Kidney (tissue), 14 donors: ENCODE measurements around the gene OR2C3. TPM values are rescaled to one million over a fixed set of nuclear protein-coding genes. Genes with fewer than 3 reads are reported as not detected.

ENCODE experiments used
- DNase-seq, 5 donors: peaks; one replicate each; pipeline ENCODE4 v3.0.0-alpha.2; 2013 to 2020
- FAIRE-seq: peaks from 2 replicates; lab custom pipeline; 2012; peaks lifted over from hg19 to GRCh38; lab: Jason Lieb, UNC
- H3K27ac ChIP-seq, 2 donors: one replicate each; pipeline ENCODE4 v1.7.0; 2013; ENCODE audit warnings: low read depth in 2 of 2, low read length in 2 of 2, inconsistent platforms in 1 of 2
- H3K27me3 ChIP-seq: one replicate; pipeline ENCODE4 v1.7.1; 2013; ENCODE audit warnings: low read length, inconsistent platforms; ENCODE audit not compliant: control insufficient read depth, insufficient read depth
- H3K36me3 ChIP-seq, 3 donors: one replicate each; pipeline versions ENCODE4 v1.7.0 to v1.7.1; 2013; ENCODE audit warnings: low read length in 3 of 3, control low read depth in 1 of 3, inconsistent platforms in 1 of 3; ENCODE audit not compliant: insufficient read depth in 3 of 3, control insufficient read depth in 2 of 3
- H3K4me1 ChIP-seq, 3 donors: one replicate each; pipeline versions ENCODE4 v1.7.0 to v1.7.1; 2013; ENCODE audit warnings: low read length in 3 of 3, inconsistent platforms in 1 of 3, low read depth in 1 of 3; ENCODE audit not compliant: control insufficient read depth in 2 of 3, insufficient read depth in 2 of 3
- H3K4me3 ChIP-seq, 3 donors: one replicate each; pipeline versions ENCODE4 v1.7.0 to v1.8.1; 2013; ENCODE audit warnings: low read length in 3 of 3, control low read depth in 1 of 3, inconsistent platforms in 1 of 3
- H3K9ac ChIP-seq, 3 donors: one replicate each; pipeline versions ENCODE4 v1.7.0 to v1.7.1; 2013; ENCODE audit warnings: low read length in 3 of 3, control low read depth in 1 of 3, inconsistent platforms in 1 of 3
- H3K9me3 ChIP-seq, 3 donors: one replicate each; pipeline versions ENCODE4 v1.7.0 to v1.7.1; 2013; ENCODE audit warnings: low read length in 3 of 3, control low read depth in 1 of 3, inconsistent platforms in 1 of 3; ENCODE audit not compliant: control insufficient read depth in 2 of 3, insufficient read depth in 1 of 3
- CTCF ChIP-seq: IDR thresholded peaks from 3 replicates; pipeline ENCODE4 v1.5.1; 2012; ENCODE audit warnings: mild to moderate bottlenecking, moderate library complexity, borderline replicate concordance; ENCODE audit not compliant: insufficient read depth; ENCODE audit errors: extremely low read depth
- intact Hi-C: fragments of 100-400 bp; cut with DNase I; formaldehyde crosslinking; loops from one replicate; pipeline ENCODE4 v1.11.1; 2022
- polyA plus RNA-seq: library from polyadenylated mRNA; stranded (reverse); fragments of 350-450 nt; fragmentation: Illumina TruSeq; extraction: RNeasy Lipid Tissue Mini Kit (QIAGEN cat#74804); gene quantifications from one replicate; pipeline ENCODE4 v1.2.3, GENCODE V29; 2014; ENCODE audit warnings: low read depth, low replicate concordance; ENCODE audit not compliant: insufficient read depth
- total RNA-seq: library from RNA; stranded (reverse); fragmentation: NEBNext Ultra II Directional; extraction: Animal tissue kit (Norgen Biotek cat#: 25700); gene quantifications from one replicate; pipeline ENCODE4 v1.2.1, GENCODE V29; 2021
- donor health status: control.
- donor health status: control.
- donor health status: control.
- donor health status: control.
- donor health status: control.
- donor health status: DM: yes; HTN: yes; CAD: no.
- donor health status: Normal renal cell carcinoma (clear cell type).

Gene OR2C3
- total and polyA plus RNA-seq, 2 donors from 2014 or later: 0.06 TPM; not detected in 1

DNA sequence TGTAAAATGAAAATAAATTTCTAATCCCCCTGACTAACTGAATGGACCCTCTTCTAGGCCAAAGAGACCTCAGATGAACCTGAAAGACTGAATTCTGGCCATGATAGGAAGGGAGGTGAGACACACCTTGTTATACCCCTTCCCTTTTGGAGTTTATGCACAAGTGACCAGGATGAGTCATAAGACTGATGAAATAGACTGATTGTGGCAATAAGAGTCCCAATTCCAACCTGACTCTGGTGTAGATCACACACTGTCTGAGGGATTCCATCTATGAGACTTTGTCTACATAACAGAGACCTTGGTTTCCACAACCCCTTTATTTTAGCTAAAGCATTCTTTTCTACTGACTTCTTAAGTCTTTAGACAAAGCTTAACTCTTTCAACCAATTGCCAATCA is 38.4 kb upstream of the OR2C3 start:
- Histone ChIP-seq H3K36me3 (no peaks in the 10 kb centered on the region), H3K9ac (no peak overlapping the region), H3K4me1 (no peaks in the 10 kb centered on the region), H3K27ac (no peak overlapping the region), H3K4me3 (no peak overlapping the region), H3K9me3 (no peaks in the 10 kb centered on the region), H3K27me3 (no peaks in the 10 kb centered on the region)
- no peak for FAIRE-seq
- intact Hi-C loops: no loop called here
- TF ChIP-seq CTCF: no peak
- no peak for DNase-seq

DNA sequence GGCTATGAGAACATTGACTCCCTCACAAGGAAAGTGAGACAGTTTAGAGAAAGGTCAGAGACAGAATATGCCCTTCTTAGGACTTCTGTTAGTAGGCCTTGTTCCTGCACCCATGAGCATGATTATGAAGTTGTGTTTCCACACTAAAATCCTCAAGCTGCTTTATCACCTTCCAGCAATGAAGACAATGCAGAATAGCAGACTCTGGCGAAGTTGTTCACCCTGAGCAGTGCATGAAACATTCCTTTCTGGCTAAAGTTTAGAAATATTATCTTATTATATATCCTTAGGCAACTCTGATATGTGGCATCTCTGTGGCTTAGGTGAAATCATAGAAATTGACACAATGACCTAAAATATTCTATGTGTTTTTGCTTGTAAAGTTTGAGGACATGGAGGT is 38.0 kb upstream of the OR2C3 start:
- Histone ChIP-seq H3K27me3 (no peaks in the 10 kb centered on the region), H3K4me3 (no peak overlapping the region), H3K9ac (no peak overlapping the region), H3K27ac (no peak overlapping the region), H3K4me1 (no peaks in the 10 kb centered on the region), H3K36me3 (no peaks in the 10 kb centered on the region), H3K9me3 (no peaks in the 10 kb centered on the region)
- intact Hi-C loops: no loop called here
- no peak for DNase-seq
- no peak for TF ChIP-seq CTCF
- no peak for FAIRE-seq

GRCh38 chr1:247562198-247562597 is 26.0 kb upstream of the OR2C3 start:
- intact Hi-C loops: no loop called here
- Histone ChIP-seq H3K9me3 (no peaks in the 10 kb centered on the region), H3K4me1 (no peaks in the 10 kb centered on the region), H3K9ac (no peak overlapping the region), H3K4me3 (no peak overlapping the region), H3K27me3 (no peaks in the 10 kb centered on the region), H3K27ac (no peak overlapping the region), H3K36me3 (no peaks in the 10 kb centered on the region)
- no peak for DNase-seq
- no peak for FAIRE-seq
- TF ChIP-seq CTCF: no peak

GRCh38 chr1:247561711-247562110 is 25.5 kb upstream of the OR2C3 start:
- FAIRE-seq: no peak
- H3K9me3 ChIP-seq: no peaks in the 10 kb centered on the region
- no peaks in the 10 kb centered on the region for H3K4me1 ChIP-seq
- H3K36me3 ChIP-seq: no peaks in the 10 kb centered on the region
- H3K9ac ChIP-seq: no peak overlapping the region
- no peak overlapping the region for H3K27ac ChIP-seq
- H3K4me3 ChIP-seq: no peak overlapping the region
- DNase-seq: no peak
- intact Hi-C loops: no loop called here
- no peak for TF ChIP-seq CTCF
- H3K27me3 ChIP-seq: no peaks in the 10 kb centered on the region
